Adrenal gland (tissue), 12 donors: Measurements from ENCODE around the gene RPP25. TPM values are rescaled to one million over a fixed set of nuclear protein-coding genes. Genes with fewer than 3 reads are reported as not detected.

Experiments
- DNase-seq, 7 donors: peaks; one replicate each; pipeline ENCODE4 v3.0.0-alpha.2; 2019 to 2020
- H3K27ac ChIP-seq, 5 donors: fragments of 200-600 bp; sonication (generic) in 4 of 5; 1 replicate in 3 of 5; 2 replicates in 2 of 5; pipeline versions ENCODE4 v1.5.1 to v1.8.0; 2016 to 2020; ENCODE audit warnings: mild to moderate bottlenecking in 1 of 5
- H3K27me3 ChIP-seq: fragments of 200-600 bp; 2 replicates; pipeline ENCODE4 v1.8.0; 2021
- H3K36me3 ChIP-seq, 2 donors: fragments of 200-600 bp; replicated peaks in 1 of 2; 1 replicate in 1 of 2; 2 replicates in 1 of 2; pipeline versions ENCODE4 v1.5.1 to v1.8.0; 2018 to 2022
- H3K4me1 ChIP-seq, 2 donors: fragments of 200-600 bp; replicated peaks in 1 of 2; 1 replicate in 1 of 2; 2 replicates in 1 of 2; pipeline versions ENCODE4 v1.5.1 to v1.8.0; 2018 to 2021
- H3K4me3 ChIP-seq, 4 donors: fragments of 200-600 bp; sonication (generic) in 3 of 4; one replicate each; pipeline ENCODE4 v1.5.1; 2016 to 2018
- H3K9me3 ChIP-seq, 3 donors: fragments of 200-600 bp; sonication (generic) in 1 of 3; replicated peaks in 1 of 3; 1 replicate in 2 of 3; 2 replicates in 1 of 3; pipeline versions ENCODE4 v1.5.1 to v1.8.0; 2016 to 2021
- POLR2A ChIP-seq, 2 donors: fragments of 450-650 bp; IDR thresholded peaks; one replicate each; pipeline ENCODE4 v1.6.1; 2017; ENCODE audit warnings: antibody characterized with exemption in 2 of 2, mild to moderate bottlenecking in 2 of 2, moderate library complexity in 1 of 2
- WGBS, 4 donors: extraction: QIAGEN DNeasy Blood & Tissue Kit in 2 of 4; methylation state at CpG; one replicate each; pipeline versions ENCODE4 v1.1.5 to v1.1.7; 2013 to 2017; 5-methylcytosine and 5-hydroxymethylcytosine counted together
- intact Hi-C, 2 donors: fragments of 100-400 bp; cut with DNase I; formaldehyde crosslinking; loops; one replicate each; pipeline versions ENCODE4 v1.14.1 to v1.15.0; 2022 to 2023
- polyA plus RNA-seq, 3 donors: library from polyadenylated mRNA; stranded (reverse); fragments of 200-250 nt in 2 of 3; fragments of 350-450 nt in 1 of 3; fragmentation: Illumina TruSeq in 1 of 3; extraction: RNeasy Lipid Tissue Mini Kit (QIAGEN cat#74804) in 1 of 3; gene quantifications; one replicate each; pipeline ENCODE4 v1.2.3, GENCODE V29; 2013 to 2014
- total RNA-seq, 9 donors: library from RNA; depleted of rRNA in 4 of 9; stranded (reverse); fragments of >200 nt in 4 of 9; fragments of 120-200 nt in 1 of 9; fragmentation: NEBNext Ultra II Directional in 1 of 9; extraction: Animal tissue kit (Norgen Biotek cat#: 25700) in 1 of 9; gene quantifications; one replicate each; pipeline versions ENCODE4 v1.1.0 to v1.2.4, GENCODE V29; 2013 to 2023
- TF ChIP-seq, protein P1 (sequence below), 6 experiments: fragments of 450-650 bp in 4 of 6; fragments of 200-600 bp in 2 of 6; sonication (generic) in 1 of 6; IDR thresholded peaks; 1 replicate in 5 of 6; 2 replicates in 1 of 6; pipeline versions ENCODE4 v1.5.1 to v1.8.0; 2016 to 2021; ENCODE audit warnings: antibody characterized with exemption in 6 of 6, mild to moderate bottlenecking in 2 of 6, moderate library complexity in 1 of 6
- donor health status: healthy with polysubstance abuse.
- donor health status: Bipolar disorder and iron deficiency.
- donor health status: DM: yes; HTN: yes; CAD: no.
- donor health status: DM: no; HTN: no; CAD: no.
- donor health status: DM: no; HTN: no; CAD: no.
- donor health status: DM: yes; HTN: yes; CAD: no.

The RPP25 gene
- total and polyA plus RNA-seq, 12 donors = 12.1 to 46.2 (median 24.1) TPM

DNA sequence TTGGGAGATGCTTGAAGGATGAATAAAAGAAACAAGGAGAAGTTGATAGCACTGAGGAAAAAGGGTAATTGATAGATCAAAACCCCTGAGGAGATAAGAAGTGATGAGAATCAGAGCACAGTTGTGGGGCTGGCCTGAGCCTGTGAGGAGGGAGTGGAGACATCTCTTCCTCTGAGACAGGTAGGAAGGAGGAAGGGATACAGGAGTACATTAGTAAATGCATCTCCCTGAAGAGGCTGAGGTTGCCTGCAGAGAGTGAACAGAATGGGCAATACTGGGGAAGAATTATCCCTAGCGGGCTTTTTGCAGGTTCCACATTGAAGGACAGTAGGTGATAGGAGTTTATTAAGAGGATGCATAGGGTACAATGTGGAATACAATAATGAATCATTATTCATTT lies 21.5 kb upstream of the RPP25 start:
- Histone ChIP-seq H3K4me1 (peaks cover 0 to 3% of the 10 kb centered on the region in 2 donors), H3K27me3 (no peaks in the 10 kb centered on the region), H3K27ac (no peak overlapping the region), H3K4me3 (no peak overlapping the region), H3K36me3 (no peaks in the 10 kb centered on the region), H3K9me3 (no peaks in the 10 kb centered on the region)
- TF ChIP-seq POLR2A (IDR thresholded peaks at IDR 0.05) = no peak
- TF ChIP-seq, protein P1, sequence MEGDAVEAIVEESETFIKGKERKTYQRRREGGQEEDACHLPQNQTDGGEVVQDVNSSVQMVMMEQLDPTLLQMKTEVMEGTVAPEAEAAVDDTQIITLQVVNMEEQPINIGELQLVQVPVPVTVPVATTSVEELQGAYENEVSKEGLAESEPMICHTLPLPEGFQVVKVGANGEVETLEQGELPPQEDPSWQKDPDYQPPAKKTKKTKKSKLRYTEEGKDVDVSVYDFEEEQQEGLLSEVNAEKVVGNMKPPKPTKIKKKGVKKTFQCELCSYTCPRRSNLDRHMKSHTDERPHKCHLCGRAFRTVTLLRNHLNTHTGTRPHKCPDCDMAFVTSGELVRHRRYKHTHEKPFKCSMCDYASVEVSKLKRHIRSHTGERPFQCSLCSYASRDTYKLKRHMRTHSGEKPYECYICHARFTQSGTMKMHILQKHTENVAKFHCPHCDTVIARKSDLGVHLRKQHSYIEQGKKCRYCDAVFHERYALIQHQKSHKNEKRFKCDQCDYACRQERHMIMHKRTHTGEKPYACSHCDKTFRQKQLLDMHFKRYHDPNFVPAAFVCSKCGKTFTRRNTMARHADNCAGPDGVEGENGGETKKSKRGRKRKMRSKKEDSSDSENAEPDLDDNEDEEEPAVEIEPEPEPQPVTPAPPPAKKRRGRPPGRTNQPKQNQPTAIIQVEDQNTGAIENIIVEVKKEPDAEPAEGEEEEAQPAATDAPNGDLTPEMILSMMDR (IDR thresholded peaks at IDR 0.05) = no peak
- 75 to 82% (median 78%) methylated on average over 1 of the region's 1 CpG for WGBS, 4 donors
- intact Hi-C loops = no loop called here
- no peak for DNase-seq

DNA sequence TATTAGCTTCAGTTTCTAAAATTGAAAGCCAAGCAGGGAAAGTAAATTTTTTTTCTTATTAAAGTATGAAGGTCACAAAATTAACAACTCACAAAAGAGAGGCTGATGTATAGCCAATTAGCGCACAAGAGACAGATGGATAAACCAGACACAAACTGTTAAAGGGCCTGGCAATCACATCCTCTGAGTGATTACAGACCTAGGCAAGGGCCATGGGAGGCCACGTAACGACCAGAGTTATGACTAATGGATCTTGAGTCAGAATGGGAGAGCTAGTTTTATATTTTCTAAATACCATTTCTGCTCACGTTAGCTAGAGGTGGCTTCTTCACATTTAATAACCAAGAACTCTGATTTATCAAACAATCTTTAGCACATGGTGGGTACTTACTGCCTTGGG lies 21.0 kb upstream of the RPP25 start:
- Histone ChIP-seq H3K4me3 (no peak overlapping the region), H3K4me1 (peaks cover 0 to 3% of the 10 kb centered on the region in 2 donors), H3K27me3 (no peaks in the 10 kb centered on the region), H3K27ac (no peak overlapping the region), H3K9me3 (no peaks in the 10 kb centered on the region), H3K36me3 (no peaks in the 10 kb centered on the region)
- no peak for TF ChIP-seq POLR2A (IDR thresholded peaks at IDR 0.05)
- TF ChIP-seq, protein P1 (IDR thresholded peaks at IDR 0.05) = no peak
- peak in 1 of 7 donors; percentile 16 for DNase-seq
- intact Hi-C loops = no loop called here
- WGBS, 4 donors = 35 to 51% (median 41%) methylated on average over 4 of the region's 4 CpGs

DNA sequence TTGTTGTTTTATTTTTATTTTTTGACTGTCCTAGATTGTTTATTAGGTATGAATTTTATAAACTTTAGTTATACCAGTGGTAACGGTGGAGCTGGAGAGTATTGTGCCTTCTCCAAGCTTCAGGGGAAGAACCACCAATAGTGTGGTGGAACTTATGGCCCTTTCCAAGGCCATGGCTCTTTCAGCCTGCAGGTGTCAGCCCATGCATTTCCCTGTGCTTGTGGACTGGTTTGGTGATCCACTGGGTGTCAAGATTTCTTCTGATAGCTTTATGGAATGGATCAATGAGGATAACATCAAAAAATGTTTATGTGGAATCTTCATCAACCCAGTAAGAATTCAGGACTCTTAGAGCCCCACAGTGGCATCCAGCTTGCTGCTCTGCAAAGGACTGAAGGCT lies 19.6 kb upstream of the RPP25 start:
- DNase-seq = no peak
- peaks cover 0 to 3% of the 10 kb centered on the region in 2 donors for H3K4me1 ChIP-seq
- H3K27me3 ChIP-seq = no peaks in the 10 kb centered on the region
- no peaks in the 10 kb centered on the region for H3K36me3 ChIP-seq
- TF ChIP-seq POLR2A (IDR thresholded peaks at IDR 0.05) = no peak
- TF ChIP-seq, protein P1 (IDR thresholded peaks at IDR 0.05) = no peak
- no peaks in the 10 kb centered on the region for H3K9me3 ChIP-seq
- H3K27ac ChIP-seq = no peak overlapping the region
- intact Hi-C loops = no loop called here
- whole genome bisulfite sequencing, 4 donors = 65 to 80% (median 71%) methylated on average over 1 of the region's 1 CpG
- no peak overlapping the region for H3K4me3 ChIP-seq

DNA sequence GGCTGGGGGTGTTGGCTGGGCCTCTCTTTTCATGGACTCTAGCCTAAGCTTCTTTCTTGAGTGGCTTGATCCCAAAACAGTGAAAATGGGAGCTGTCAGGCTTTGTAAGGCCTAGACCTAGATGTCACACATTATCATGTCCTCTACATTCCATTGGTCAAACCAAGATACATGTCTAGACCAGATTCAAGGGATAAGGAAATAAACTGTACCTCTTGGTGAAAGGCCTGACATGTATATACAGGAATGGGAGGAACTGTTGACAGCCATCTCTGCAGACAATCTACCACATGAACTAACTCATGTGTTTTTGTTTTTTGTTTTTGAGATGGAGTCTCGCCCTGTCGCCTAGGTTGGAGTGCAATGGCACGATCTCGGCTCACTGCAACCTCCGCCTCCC lies 11.1 kb upstream of the RPP25 start:
- WGBS, 4 donors = 87 to 100% (median 94%) methylated on average over 5 of the region's 5 CpGs
- TF ChIP-seq POLR2A (IDR thresholded peaks at IDR 0.05) = no peak
- TF ChIP-seq, protein P1 (IDR thresholded peaks at IDR 0.05) = no peak
- intact Hi-C loops = no loop called here

More for the DNA sequence above, 11.1 kb upstream of the RPP25 start:
- no peak for DNase-seq
- no peaks in the 10 kb centered on the region for H3K36me3 ChIP-seq
- H3K27ac ChIP-seq = no peak overlapping the region
- H3K4me1 ChIP-seq = no peaks in the 10 kb centered on the region
- H3K4me3 ChIP-seq = no peak overlapping the region
- no peaks in the 10 kb centered on the region for H3K27me3 ChIP-seq
- no peaks in the 10 kb centered on the region for H3K9me3 ChIP-seq
